Nucleus accumbens (tissue), 56 donors: ENCODE measurements around the gene BRD3.
"Not testable (repeated sequence)": the region's sequence is repeated elsewhere in the genome, so short reads cannot be mapped to it uniquely, and the experiment has no call there.

Experiments
- DNase-seq, 56 donors: peaks; one replicate each; lab custom pipeline; 2025; lab: John Stamatoyannopoulos, UW

BRD3 gene

DNA sequence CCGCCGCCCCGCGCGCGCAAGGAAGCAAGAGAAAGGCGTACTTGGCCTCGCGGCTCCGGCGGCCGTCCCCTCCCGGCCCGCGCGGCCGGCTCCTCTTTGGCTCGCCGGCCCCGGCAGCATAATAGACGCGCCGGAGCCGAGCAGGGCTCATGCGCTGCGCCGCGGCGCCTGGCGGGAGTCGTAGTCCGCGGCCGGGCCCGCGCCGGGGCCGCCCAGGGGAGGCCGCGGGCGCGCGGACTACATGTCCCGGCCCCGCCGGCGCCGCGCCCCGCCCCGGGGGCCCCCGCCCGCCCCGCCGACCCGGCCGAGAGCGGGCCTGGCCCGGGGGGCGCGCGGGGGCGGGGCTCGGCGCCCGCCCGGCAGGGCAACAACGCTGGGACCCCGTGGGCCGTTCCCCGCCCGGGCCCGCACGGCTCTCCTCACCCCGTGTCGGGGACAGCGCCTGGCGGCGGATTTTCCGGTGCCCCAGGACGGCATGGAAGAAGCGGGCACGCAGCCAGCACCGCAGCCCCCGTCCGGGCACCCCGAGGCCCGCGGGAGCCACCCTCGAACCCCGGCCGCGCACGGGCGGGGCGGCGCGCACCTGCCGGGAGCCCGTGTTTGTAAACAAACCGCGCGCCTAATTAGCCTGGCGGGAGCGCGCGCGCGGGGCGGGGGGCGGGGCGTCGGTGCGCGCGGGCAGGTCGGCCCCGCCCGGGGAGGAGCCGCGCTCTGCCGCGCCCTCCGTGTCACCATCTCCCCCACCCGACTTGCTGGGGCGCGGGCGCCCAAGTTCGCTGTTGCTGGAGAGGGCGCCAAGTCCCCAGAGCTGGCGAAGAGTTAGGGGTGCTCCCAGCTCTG is at the start of gene BRD3:
Gene BRD3 (minus strand): TSS at position 123 of the 840 bp plus-strand sequence. CDS start 14,549 bp downstream, outside the sequence.
- DNase-seq = peak in 53 of 56 donors; percentile 32 to 91 (median 70)

DNA sequence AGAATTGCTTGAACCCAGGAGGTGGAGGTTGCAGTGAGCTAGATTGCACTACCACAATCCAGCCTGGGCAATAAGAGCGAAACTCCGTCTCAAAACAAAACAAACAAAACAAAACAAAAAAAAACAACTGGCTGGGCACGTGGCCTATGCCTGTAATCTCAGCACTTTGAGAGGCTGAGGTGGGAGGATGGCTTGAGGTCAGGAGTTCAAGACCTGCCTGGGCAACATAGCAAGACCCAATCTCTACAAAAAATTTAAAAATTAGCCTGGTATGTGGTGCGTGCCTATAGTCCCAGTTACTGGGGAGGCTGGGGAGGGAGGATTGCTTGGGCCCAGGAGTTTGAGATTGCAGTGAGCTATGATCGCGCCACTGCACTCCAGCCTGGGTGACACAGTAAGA is 44.7 kb upstream of the BRD3 start:
- DNase-seq = no peak

DNA sequence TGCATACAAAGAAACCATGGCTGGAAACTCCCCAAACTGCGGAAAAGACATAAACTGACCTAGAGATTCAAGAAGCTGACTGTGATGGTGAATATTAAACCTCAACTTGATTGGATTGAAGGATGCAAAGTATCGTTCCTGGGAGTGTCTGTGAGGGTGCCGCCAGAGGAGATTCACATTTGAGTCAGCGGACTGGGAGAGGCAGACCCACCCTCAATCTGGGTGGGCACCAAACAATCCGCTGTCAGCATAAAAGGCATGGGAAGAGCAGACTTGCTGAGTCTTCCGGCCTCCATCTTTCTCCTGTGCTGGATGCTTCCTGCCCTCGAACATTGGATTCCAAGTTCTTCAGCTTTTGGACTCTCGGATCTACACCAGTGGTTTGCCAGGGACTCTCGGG is 43.2 kb upstream of the BRD3 start:
- DNase-seq = no peak

DNA sequence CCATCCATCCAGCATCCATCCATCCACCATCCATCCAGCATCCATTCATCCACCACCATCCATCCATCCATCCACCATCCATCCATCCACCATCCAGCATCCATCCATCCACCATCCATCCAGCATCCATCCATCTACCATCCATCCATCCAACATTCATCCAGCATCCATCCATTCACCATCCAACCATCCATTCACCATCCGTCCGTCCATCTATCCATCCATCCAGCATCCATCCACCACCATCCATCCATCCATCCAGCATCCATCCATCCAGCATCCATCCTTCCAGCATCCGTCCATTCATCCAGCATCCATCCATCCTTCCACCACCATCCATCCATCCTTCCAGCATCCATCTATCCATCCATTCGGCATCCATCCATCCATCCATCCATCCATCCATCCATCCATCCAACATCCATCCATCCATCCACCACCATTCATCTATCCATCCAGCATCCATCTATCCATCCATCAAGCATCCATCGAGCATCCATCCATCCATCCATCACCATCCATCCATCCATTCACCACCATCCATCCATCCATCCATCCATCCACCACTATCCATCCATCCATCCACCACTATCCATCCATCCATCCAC is 35.7 kb upstream of the BRD3 start:
- DNase-seq = no peak

DNA sequence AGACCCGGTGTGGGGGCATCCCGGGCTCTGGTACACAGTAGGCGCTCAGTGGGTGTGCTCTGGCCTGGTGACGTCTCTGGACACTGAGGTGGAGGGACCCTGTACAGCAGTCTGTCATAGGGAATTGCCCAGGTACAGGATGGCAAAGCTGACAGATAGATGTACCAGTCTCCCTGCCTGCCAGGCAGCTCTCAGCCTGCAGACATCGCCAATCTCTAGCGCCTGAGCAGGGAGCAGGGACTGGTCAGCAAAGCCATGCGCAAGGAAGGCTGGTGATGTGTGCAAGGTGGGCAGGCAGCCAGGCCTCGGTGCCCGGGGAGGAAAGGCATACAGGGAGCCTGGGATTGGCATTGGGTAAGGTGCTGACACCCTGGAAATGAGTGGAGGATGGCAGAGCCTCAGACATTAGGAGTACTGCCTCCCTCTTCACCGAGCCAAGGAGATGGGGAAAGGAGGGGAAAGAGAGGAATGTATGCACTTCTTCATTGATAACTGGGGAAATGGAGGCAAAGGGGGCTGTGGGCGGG is 33.9 kb upstream of the BRD3 start:
- DNase-seq = no peak

DNA sequence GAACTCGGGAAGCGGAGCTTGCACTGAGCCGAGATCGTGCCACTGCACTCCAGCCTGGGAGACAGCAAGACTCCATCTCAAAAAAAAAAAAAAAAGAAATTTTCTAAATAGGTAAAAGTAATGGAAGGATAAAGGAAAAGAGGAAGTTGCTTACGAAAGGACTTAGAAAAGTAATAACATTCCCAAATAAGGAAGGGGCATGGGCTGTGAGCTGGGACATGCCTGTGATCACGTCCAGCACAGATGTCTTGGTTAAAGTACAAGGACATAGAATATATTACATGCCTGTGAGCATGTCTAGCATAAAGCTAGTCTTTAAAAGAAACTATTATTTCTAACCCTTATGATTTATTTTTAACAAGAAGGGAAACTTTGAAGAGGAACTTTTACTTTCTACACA is 33.3 kb upstream of the BRD3 start:
- DNase-seq = not testable (repeated sequence)

DNA sequence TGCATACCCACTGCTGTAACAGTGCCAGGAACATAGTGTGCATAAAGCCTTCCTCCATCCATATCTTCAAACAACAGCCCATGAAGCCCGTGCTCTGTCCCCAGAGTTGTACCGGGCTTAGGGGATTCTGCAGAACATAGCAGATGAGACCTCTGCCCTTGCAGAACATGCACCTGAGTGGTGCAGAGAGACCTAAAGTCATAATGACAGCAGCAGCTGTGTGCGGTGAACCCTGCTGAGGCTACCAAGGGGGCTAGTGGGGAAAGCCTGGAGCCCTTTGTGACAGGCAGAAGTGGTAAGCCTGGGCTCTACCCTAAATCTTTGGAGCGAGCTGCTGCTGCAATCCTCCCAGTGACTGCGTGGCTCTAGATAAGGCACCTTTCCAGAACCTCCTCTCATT is 32.2 kb upstream of the BRD3 start:
- no peak for DNase-seq

DNA sequence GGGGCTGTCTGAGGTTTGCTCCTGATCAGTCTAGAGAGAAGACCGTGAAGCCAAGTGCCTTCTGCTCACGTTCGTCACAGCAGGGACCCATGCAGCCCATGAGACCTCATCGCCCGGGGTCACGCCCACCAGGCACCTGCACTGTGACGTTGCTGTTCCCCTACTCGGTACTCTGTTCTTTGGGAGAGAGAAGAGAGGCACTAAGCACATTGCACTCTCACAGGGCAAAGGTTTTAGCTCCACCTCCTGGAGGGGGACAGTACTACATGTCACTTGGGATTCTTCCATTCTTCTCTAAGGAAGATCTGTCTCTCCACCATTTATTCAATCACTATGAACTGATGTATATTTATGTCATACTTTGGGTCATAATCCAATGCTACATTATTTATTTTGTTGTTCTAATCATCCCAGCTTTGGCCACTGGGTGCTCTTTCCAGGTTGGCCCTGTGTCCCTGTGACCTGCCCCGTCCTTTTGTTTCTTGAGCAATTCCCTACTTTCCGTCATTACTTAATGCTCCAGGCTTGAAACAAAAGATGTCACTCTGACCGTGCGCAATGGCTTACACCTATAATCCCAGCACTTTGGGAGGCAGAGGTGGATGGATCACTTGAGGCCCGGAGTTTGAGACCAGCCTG is 31.4 kb upstream of the BRD3 start:
- DNase-seq = peak in 1 of 56 donors; percentile 0

DNA sequence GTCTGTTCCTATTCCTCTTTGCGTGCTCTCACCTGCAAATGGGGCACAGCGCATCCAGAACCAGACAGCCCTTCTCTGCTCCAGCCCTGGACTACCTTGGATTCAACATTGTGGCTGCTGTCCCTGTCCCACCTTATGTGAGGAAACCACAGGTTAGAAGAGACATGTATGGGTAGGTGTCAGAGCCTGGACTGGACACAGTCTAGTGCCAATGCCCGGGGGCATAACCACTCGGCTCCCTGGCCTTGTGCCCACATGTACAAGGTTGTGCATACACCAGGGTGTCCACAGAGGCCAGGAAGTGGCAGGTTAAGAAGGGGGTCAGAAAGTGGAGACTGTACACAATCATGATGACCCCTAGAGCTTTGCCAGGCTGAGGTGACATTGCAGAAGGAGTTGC is 22.1 kb upstream of the BRD3 start:
- DNase-seq = no peak

DNA sequence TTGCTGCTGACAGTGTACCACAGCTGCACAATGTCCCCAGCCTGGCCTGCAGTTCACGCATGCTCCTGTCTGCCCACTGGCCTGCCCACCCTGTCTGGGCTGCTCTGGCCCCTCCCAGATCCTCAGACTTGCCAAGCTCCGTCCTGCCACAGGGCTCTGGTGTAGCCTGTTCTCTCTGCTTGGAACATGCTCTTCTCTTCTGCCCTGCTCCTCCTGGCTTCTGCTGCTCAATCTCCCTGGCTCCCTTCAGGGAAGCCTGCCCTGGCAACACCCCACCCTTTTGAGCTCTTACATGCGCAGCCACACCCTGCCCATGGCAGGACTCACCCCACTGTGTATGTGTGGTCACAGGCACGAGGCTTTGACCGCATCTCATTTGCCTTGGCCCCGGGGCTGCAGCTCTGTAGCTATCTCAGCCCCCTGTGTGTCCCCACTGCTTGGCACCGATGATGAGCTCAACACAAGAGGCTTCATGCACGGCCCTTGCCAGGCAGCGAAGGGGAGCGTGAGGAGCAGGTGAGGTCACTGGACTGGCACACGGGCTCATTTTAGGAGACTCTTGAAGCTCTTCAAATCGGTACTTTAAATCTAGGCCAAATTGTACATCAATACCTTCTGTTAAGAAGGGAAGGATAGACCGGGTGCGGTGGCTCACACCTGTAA is 20.4 kb upstream of the BRD3 start:
- DNase-seq = no peak

DNA sequence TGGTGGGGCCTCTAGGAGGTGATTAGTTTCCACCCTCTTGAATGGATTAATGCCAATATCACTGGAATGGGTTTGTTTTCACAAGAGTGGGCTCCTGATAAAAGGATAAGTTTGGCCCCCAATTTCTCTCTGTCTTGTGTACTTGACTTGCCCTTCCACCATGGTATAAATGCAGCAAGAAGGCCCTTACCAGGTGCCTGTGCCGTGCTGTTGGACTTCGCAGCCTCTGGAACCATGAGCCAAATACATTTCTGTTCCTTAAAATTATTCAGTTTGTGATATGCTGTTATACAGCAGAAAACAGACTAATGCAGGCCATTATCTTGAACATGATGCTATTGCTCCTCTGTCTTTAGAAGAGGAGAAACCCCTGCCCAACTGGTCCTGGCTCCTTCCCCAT is 17.8 kb upstream of the BRD3 start:
- DNase-seq = no peak

DNA sequence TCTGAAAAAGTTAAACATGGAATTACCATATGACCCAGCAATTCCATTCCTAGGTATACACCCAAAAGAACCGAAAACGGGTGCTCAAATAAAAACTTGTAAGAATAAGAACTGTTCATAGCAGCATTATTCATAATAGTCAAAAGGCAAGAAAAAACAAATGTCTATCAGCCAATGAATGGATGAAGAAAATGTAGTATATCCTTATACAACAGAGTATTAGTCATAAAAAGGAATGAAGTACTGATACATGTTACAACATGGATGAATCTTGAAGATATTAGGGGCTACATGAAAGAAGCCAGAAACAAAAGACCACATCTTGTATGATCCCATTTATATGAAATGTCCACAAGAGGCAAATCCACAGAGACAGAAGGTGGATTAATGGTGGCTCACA is 15.6 kb upstream of the BRD3 start:
- DNase-seq = no peak

DNA sequence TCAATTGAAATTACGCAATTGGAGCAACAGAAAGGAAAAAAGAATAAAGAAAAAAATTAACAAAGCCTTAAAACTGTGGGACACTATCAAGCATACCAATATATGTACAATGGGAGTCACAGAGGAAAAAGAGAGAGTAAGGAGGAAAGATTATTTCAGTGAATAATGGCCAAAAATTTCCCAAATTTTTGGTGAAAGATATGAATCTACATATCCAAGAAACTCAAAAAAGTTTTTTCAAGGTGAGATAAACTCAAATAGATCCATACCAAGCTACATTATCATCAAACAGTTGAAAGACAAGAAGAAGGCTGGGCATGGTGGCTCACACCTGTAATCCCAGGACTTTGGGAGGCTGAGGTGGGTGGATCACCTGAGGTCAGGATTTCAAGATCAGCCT is 8.8 kb upstream of the BRD3 start:
- DNase-seq = no peak

DNA sequence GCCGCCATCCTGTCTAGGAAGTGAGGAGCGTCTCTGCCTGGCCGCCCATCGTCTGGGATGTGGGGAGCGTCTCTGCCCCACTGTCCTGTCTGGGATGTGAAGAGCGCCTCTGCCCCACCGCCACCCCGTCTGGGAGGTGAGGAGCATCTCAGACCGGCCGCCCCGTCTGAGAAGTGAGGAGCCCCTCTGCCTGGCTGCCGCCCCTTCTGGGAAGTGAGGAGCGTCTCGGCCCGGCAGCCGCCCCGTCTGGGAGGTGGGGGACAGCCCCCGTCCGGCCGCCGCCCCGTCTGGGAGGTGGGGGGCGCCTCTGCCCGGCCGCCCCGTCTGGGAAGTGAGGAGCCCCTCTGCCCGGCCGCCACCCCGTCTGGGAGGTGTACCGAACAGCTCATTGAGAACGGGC is 7.9 kb upstream of the BRD3 start:
- not testable (repeated sequence) for DNase-seq

DNA sequence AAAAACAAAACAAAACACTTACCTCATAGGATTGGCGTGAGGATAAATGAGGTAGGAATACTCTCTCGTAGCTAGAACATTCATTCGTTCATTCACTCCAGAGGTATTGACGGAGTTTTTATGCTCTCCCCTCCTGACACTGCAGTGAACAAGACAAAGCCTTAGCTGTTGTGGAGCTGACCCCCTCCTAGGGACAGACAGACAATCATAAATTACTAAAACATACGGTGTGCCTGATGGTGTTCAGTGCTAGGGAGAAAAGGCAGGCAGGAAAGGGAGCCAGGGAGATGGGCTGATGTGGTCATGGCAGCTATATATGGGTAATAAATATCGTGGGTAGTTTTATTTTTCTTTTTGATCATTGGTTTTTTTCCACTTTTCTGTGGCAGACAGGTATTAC is 5.7 kb upstream of the BRD3 start:
- no peak for DNase-seq

DNA sequence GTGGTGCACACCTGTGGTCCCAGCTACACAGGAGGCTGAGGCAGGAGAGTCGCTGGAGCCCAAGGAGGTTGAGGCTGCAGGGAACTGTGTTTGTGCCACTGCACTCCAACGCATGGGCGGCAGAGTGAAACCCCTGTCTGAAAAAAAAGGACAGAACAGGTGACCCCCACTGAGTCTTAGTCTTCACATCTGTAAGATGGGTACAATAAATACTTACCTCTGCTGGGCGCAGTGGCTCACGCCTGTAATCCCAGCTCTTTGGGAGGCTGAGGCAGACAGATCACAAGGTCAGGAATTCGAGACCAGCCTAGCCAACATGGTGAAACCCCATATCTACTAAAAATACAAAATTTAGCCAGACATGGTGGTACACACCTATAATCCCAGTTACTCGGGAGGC is 4.9 kb upstream of the BRD3 start:
- not testable (repeated sequence) for DNase-seq

DNA sequence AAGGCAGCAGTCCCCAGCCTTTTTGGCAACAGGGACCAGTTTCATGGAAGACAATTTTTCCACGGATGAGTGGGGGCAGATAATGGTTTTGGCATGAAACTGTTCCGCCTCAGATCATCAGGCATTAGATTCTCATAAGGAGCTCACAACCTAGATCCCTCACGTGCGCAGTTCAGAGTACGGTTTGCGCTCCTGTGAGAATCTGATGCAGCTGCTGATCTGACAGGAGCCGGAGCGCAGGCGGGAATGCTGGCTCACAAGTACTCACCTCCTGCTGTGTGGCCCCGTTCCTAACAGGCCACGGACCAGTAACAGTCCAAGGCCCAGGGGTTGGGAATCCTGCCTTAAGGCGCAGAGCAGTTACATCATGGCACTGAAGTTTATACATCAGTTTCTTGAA is 3.3 kb upstream of the BRD3 start:
- no peak for DNase-seq

DNA sequence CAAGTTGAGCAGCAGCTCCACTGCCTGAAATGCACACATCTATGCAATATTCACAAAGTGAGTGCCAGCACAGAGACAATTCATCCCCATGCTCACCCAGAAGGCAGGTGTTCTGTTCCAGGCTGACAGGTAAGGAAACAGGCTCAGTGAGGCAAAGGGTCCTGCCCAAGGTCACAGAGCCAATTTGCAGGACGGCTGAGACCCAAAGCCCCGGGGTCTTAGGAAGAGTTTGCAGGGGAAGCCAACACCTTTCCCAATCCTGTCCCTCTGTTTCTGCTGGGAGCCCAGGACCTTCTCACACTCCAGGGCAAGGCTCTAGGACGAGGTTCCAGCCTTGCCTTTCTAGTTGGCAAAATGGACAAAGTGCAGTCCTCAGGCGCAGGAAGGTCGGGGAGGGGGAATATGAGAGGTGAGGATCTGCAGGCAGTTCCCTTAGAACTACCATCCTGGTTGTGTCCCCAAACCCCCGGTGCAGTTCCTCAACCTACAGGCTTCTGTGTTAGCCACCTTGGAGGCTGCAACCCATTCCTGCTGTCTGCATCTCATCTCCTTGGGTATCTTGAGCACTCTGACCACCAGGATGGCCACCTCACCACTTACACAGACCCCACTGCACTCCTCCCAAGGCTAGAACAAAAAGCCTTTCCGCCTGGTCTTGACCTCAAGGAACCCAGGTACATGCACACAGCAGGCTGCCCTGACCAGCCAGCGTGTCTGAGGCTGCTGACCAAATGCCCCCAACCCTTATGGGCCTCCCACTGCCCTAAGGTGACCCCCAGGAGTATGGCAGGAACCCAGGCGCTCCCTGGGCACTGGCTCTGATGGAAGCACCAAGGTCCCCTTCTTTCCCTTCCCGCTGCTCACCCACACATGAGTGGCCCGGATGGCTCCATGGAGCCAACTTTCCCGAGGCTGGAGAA is 1.9 kb upstream of the BRD3 start:
- DNase-seq = no peak

DNA sequence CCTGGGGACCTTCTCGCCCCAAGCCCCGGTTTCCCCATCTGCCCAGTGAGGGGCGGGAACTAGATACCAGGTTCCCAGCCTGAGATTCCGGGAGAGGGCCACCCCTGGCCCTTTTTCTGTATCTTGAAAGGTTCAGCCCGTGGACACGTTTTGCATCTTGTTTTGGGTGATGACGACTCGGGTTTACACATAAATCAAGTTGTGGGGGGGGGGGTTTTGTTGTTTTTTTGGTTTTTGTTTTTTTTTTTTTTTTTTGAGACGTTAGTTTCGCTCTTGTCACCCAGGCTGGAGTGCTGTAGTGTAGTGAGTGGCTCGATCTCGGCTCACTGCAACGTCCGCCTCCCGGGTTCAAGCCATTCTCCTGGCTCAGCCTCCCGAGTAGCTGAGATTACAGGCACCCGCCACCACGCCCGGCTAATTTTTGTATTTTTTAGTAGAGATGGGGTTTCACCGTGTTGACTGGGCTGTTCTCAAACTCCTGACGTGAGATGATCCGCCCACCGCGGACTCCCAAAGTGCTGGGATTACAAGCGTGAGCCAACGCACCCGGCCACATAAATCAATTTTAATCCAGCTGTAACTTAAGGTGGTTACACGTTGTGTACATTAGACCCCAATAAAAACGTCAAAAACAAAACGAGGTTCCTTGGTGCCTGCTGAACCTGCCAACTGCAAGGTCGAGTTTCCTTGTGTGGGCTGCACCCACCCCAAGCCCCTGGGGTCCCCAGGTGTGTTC is 1.1 kb upstream of the BRD3 start:
- no peak for DNase-seq
